ENCODE results near the gene NAALADL2.
"Not testable (repeated sequence)": the region's sequence is repeated elsewhere in the genome, so short reads cannot be mapped to it uniquely, and the experiment has no call there.

DNA sequence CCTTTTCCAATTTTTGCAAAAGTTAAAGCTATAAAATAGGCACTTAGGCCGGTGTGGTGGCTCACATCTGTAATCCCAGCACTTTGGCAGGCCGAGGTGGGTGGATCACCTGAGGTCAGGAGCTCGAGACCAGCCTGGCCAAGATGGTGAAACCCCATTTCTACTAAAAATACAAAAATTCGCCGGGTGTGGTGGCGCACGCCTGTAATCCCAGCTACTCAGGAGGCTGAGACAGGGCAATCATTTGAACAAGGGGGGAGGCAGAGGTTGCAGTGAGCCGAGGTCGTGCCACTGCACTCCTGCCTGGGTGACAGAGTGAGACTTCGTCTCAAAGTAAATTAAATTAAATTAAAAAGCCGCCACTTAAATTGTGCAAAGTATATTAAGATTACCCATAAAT lies 412.3 kb downstream of the NAALADL2 start:
- TF ChIP-seq RAD21 (IDR thresholded peaks at IDR 0.05); JUND (IDR thresholded peaks at IDR 0.05); CTCF (IDR thresholded peaks at IDR 0.05; ENCODE audit: low read depth, low read length, missing input control); MAX (IDR thresholded peaks at IDR 0.05); SP1 (IDR thresholded peaks at IDR 0.05); HNF4A (conservative IDR thresholded peaks at IDR 0.05); GABPA (IDR thresholded peaks at IDR 0.05 in 1 of 2, conservative IDR thresholded peaks at IDR 0.05 in 1 of 2); ATF3 (IDR thresholded peaks at IDR 0.05); RXRA (IDR thresholded peaks at IDR 0.05); YY1 (IDR thresholded peaks at IDR 0.05); ZBTB33 (IDR thresholded peaks at IDR 0.05); TAF1 (conservative IDR thresholded peaks at IDR 0.05): not testable (repeated sequence)
- TF ChIP-seq, protein P1, sequence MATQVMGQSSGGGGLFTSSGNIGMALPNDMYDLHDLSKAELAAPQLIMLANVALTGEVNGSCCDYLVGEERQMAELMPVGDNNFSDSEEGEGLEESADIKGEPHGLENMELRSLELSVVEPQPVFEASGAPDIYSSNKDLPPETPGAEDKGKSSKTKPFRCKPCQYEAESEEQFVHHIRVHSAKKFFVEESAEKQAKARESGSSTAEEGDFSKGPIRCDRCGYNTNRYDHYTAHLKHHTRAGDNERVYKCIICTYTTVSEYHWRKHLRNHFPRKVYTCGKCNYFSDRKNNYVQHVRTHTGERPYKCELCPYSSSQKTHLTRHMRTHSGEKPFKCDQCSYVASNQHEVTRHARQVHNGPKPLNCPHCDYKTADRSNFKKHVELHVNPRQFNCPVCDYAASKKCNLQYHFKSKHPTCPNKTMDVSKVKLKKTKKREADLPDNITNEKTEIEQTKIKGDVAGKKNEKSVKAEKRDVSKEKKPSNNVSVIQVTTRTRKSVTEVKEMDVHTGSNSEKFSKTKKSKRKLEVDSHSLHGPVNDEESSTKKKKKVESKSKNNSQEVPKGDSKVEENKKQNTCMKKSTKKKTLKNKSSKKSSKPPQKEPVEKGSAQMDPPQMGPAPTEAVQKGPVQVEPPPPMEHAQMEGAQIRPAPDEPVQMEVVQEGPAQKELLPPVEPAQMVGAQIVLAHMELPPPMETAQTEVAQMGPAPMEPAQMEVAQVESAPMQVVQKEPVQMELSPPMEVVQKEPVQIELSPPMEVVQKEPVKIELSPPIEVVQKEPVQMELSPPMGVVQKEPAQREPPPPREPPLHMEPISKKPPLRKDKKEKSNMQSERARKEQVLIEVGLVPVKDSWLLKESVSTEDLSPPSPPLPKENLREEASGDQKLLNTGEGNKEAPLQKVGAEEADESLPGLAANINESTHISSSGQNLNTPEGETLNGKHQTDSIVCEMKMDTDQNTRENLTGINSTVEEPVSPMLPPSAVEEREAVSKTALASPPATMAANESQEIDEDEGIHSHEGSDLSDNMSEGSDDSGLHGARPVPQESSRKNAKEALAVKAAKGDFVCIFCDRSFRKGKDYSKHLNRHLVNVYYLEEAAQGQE (IDR thresholded peaks at IDR 0.05): not testable (repeated sequence)

All from liver (tissue), 3 donors.